LNCaP clone FGC (cell line): ENCODE results near the gene CAV2.

Experiments
- DNase-seq: peaks from one replicate; pipeline ENCODE4 v3.0.0-alpha.2; 2011; ENCODE audit warnings: low read depth
- H3K4me3 ChIP-seq: 2 replicates; pipeline ENCODE4 v1.5.1; 2011; ENCODE audit warnings: mild to moderate bottlenecking, low read depth, low read length, control low read depth
- CTCF ChIP-seq: IDR thresholded peaks from 2 replicates; pipeline ENCODE4 v1.5.1; 2012; ENCODE audit warnings: mild to moderate bottlenecking; ENCODE audit not compliant: control insufficient read depth, insufficient read depth; ENCODE audit errors: extremely low read depth

The CAV2 gene

GRCh38 chr7:116521046-116521664 lies 21.6 kb downstream of the CAV2 start:
- no peak for DNase-seq
- H3K4me3 ChIP-seq = no peak overlapping the region
- TF ChIP-seq CTCF = no peak

- H3K4me3 ChIP-seq = no peak overlapping the region
- TF ChIP-seq CTCF = no peak
- DNase-seq = no peak
Observed at GRCh38 chr7:116522247-116522646, 22.7 kb downstream of the CAV2 start.

- TF ChIP-seq CTCF = no peak
- DNase-seq = no peak
- no peak overlapping the region for H3K4me3 ChIP-seq
Observed at GRCh38 chr7:116524221-116524608, 24.7 kb downstream of the CAV2 start.

- no peak for DNase-seq
- no peak for TF ChIP-seq CTCF
Observed at GRCh38 chr7:116524609-116525297, 25.2 kb downstream of the CAV2 start, which contains the start of gene CAV1. TSS of gene CAV1 (plus strand) at chr7:116525036. CDS start at chr7:116525063, 27 bp downstream.

GRCh38 chr7:116525298-116525912 lies 25.9 kb downstream of the CAV2 start:
- H3K4me3 ChIP-seq = peak overlapping the region; percentile 36
- no peak for DNase-seq
- no peak for TF ChIP-seq CTCF

More at GRCh38 chr7:116524609-116525297, 25.2 kb downstream of the CAV2 start, which contains the start of gene CAV1:
- peak within 1 kb of the TSS; percentile 36 for H3K4me3 ChIP-seq

- TF ChIP-seq CTCF = peak; percentile 84
- peak; percentile 13 for DNase-seq
- peak overlapping the region; percentile 36 for H3K4me3 ChIP-seq
Observed at GRCh38 chr7:116525913-116526861, 26.6 kb downstream of the CAV2 start.
